H1 (cell line): ENCODE results near the gene WWC1. TPM values are rescaled to one million over a fixed set of nuclear protein-coding genes. Genes with fewer than 3 reads are reported as not detected.

Experiments used
- GTF2F1 ChIP-seq: IDR thresholded peaks from 2 replicates; pipeline ENCODE4 v1.6.1; 2012; ENCODE audit warnings: low read depth, low read length, improper control_type of control experiment, borderline replicate concordance
- JUN ChIP-seq: IDR thresholded peaks from 2 replicates; pipeline ENCODE4 v1.6.1; 2011; ENCODE audit warnings: low read depth, mild to moderate bottlenecking, improper control_type of control experiment, low read length
- KDM4A ChIP-seq: IDR thresholded peaks from one replicate; pipeline ENCODE4 v1.7.1; 2012; ENCODE audit warnings: low read depth, mild to moderate bottlenecking, moderate library complexity, low read length, inconsistent platforms; ENCODE audit not compliant: severe bottlenecking
- POLR2AphosphoS5 ChIP-seq: IDR thresholded peaks from 2 replicates; pipeline ENCODE4 v1.6.1; 2011; ENCODE audit warnings: low read depth, low read length
- TAF1 ChIP-seq: IDR thresholded peaks from 2 replicates; pipeline ENCODE4 v1.6.1; 2011; ENCODE audit warnings: mild to moderate bottlenecking, low read depth, low read length
- polyA plus RNA-seq, 7 experiments: library from polyadenylated mRNA; depleted of rRNA in 3 of 7; stranded (reverse) in 5 of 7; unstranded in 2 of 7; fragments of >200 nt in 5 of 7; fragments of 200-250 nt in 2 of 7; gene quantifications; 1 replicate in 5 of 7; 2 replicates in 1 of 7; 4 replicates in 1 of 7; pipeline versions ENCODE4 v1.2.1 to v1.2.3, GENCODE V29; 2011 to 2013; ENCODE audit warnings: missing spikeins in 2 of 7, mixed read lengths in 2 of 7
- total RNA-seq: library from RNA; stranded (reverse); fragmentation: NEBNext Ultra II Directional; extraction: Animal tissue kit (Norgen Biotek cat#: 25700); gene quantifications from 2 replicates; pipeline ENCODE4 v1.2.1, GENCODE V29; 2021

WWC1 gene
- total and polyA plus RNA-seq, 2 of the 8 experiments (the other 6 are each of a cell fraction or from before 2014, with no cell fraction given), result 16.4 to 41.1 TPM

GRCh38 chr5:168513861-168514428 is 222.5 kb downstream of the WWC1 start (continued):
- TF ChIP-seq GTF2F1 (no peak), KDM4A (no peak), POLR2AphosphoS5 (no peak), TAF1 (no peak), JUN (no peak)
- TF ChIP-seq, all 59 proteins: peak for 0

Other genes starting within 250 kb of the WWC1 start
- gene RARS1, start 194.8 kb downstream of the WWC1 start, total RNA-seq, result 98.9 and 108 TPM in 2 replicates
- gene RARS1, start 194.8 kb downstream of the WWC1 start, polyA plus RNA-seq (2011; rRNA removed), result 16.2 and 30.2 TPM in 2 replicates
- gene FBLL1, start 237.7 kb downstream of the WWC1 start, total RNA-seq, result 8.3 and 8.6 TPM in 2 replicates
- 30.9 and 38.1 TPM in 2 replicates for gene FBLL1, start 237.7 kb downstream of the WWC1 start, polyA plus RNA-seq (2011; rRNA removed)